ENCODE results near the gene GAREM2.

The GAREM2 gene

DNA sequence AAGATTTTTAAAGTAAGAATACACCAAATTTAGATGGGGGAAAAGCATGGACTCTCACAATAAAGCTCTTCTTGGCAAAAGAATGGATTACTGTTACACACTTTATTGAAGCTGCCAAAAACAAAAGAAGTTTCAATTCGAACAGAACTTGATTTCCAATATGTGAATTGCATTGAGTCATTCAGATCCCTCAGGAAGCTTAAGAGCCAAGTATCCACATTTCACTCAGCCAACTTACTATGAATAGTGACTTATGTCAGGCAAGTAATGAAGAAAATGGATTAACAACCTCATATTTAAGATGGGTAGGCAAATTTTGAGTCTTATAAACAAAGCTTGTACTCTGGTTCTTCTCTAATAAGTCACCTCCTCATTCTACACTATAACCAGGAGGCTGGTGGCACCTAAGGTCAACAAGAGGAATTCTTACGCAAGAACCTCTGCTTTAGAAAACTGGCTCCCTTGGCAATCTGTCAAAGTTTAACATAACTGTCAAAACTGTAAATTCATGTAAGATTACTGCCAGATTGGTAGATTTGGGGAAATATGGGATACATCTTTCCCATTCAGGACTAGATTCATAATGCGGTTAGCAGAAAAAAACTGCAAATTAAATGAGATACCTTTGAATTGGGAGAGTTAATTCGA, 65.5 kb downstream of the GAREM2 start:
- no peak for DNase-seq

Data from fibroblast of skin of back (primary cell).